K562 (cell line): ENCODE results near the gene IL1RL1. TPM values are rescaled to one million over a fixed set of nuclear protein-coding genes. Genes with fewer than 3 reads are reported as not detected.

Experiments
- ATAC-seq: fragments of 200-7000 bp; cut with Tn5 transposase; 3 replicates; pipeline ENCODE4 v1.9.1; 2020; ENCODE audit warnings: moderate library complexity
- BruUV-seq: library from RNA; stranded (reverse); fragments of 400-500 nt; replicated peaks from 2 replicates; lab custom pipeline; 2021; lab: Mats Ljungman, UMichigan
- CTCF ChIA-PET: fragments of 300-600 bp; formaldehyde crosslinking; extraction: SDS; loops from one replicate; lab custom pipeline; 2021; ENCODE audit warnings: low intra/inter-chr PET ratio; lab: Yijun Ruan, JAX
- POLR2A ChIA-PET: fragments of 300-600, 350-650 bp; sonication (Branson Sonifier 250); formaldehyde crosslinking; extraction: SDS; loops from one replicate; lab custom pipeline; 2021; ENCODE audit warnings: antibody characterized with exemption, inconsistent platforms; lab: Yijun Ruan, JAX
- DNase-seq, 4 experiments: peaks; one replicate each; pipeline versions ENCODE4 v3.0.0 to v3.0.0-alpha.2; 2011 to 2018; ENCODE audit warnings: low spot score in 3 of 4, mixed read lengths in 3 of 4; ENCODE audit errors: extremely low read depth in 1 of 4
- FAIRE-seq: peaks from 2 replicates; lab custom pipeline; 2011; peaks lifted over from hg19 to GRCh38; lab: Jason Lieb, UNC
- H2AFZ ChIP-seq: 2 replicates; pipeline ENCODE4 v1.6.0; 2011; ENCODE audit warnings: low read depth, low read length, control low read depth, inconsistent platforms
- H3K27ac ChIP-seq: fragments of 200-600 bp; 3 replicates; pipeline ENCODE4 v1.8.0; 2011; ENCODE audit warnings: low read depth, mild to moderate bottlenecking, control low read depth, inconsistent platforms, low read length, moderate library complexity, mixed read lengths; ENCODE audit errors: extremely low read depth
- H3K27me3 ChIP-seq, 2 experiments: fragments of 300-600 bp in 1 of 2; 2 replicates in 1 of 2; 3 replicates in 1 of 2; pipeline versions ENCODE4 v1.6.0 to v1.8.0; 2011; ENCODE audit warnings: inconsistent platforms in 2 of 2, low read length in 2 of 2, mild to moderate bottlenecking in 1 of 2, mixed read lengths in 1 of 2, moderate library complexity in 1 of 2; ENCODE audit not compliant: control insufficient read depth in 2 of 2, insufficient read depth in 2 of 2
- H3K36me3 ChIP-seq: fragments of 300-600 bp; 3 replicates; pipeline ENCODE4 v1.8.0; 2011; ENCODE audit warnings: mild to moderate bottlenecking, low read length, inconsistent platforms; ENCODE audit not compliant: control insufficient read depth, insufficient read depth
- H3K4me1 ChIP-seq, 2 experiments: fragments of 200-600 bp in 1 of 2; replicated peaks in 1 of 2; 2 replicates in 1 of 2; 3 replicates in 1 of 2; pipeline versions ENCODE4 v1.5.1 to v1.8.0; 2011; ENCODE audit warnings: inconsistent platforms in 2 of 2, low read length in 2 of 2, mild to moderate bottlenecking in 1 of 2, mixed read lengths in 1 of 2, moderate library complexity in 1 of 2; ENCODE audit not compliant: control insufficient read depth in 2 of 2, insufficient read depth in 2 of 2
- H3K4me2 ChIP-seq: 2 replicates; pipeline ENCODE4 v1.6.1; 2011; ENCODE audit warnings: low read length, control low read depth, inconsistent platforms, mixed read lengths; ENCODE audit not compliant: insufficient read depth
- H3K4me3 ChIP-seq: fragments of 200-600 bp; sonication (generic), shearing (Covaris generic); 2 replicates; pipeline ENCODE4 v1.5.1; 2016; ENCODE audit warnings: control low read depth, inconsistent platforms
- H3K79me2 ChIP-seq: fragments of 200-600 bp; 3 replicates; pipeline ENCODE4 v1.8.0; 2011; ENCODE audit warnings: low read length, inconsistent platforms; ENCODE audit not compliant: control insufficient read depth, insufficient read depth
- H3K9ac ChIP-seq, 2 experiments: 2 replicates each; pipeline versions ENCODE4 v1.6.0 to v1.6.1; 2011; ENCODE audit warnings: low read depth in 2 of 2, low read length in 2 of 2, control low read depth in 1 of 2, inconsistent platforms in 1 of 2, mild to moderate bottlenecking in 1 of 2, mixed read lengths in 1 of 2; ENCODE audit not compliant: insufficient read depth in 1 of 2
- H3K9me1 ChIP-seq: one replicate; pipeline ENCODE4 v1.6.0; 2011; ENCODE audit warnings: inconsistent platforms, mild to moderate bottlenecking, low read length, moderate library complexity; ENCODE audit not compliant: control insufficient read depth, insufficient read depth
- H3K9me3 ChIP-seq: replicated peaks from 2 replicates; pipeline ENCODE4 v1.5.1; 2011; ENCODE audit warnings: low read depth, low read length, inconsistent platforms; ENCODE audit not compliant: control insufficient read depth, insufficient read depth
- H4K20me1 ChIP-seq: replicated peaks from 2 replicates; pipeline ENCODE4 v1.6.1; 2011; ENCODE audit warnings: low read length, inconsistent platforms, mixed read lengths; ENCODE audit not compliant: control insufficient read depth, insufficient read depth
- MIER1 ChIP-seq: fragments of 450-650 bp; IDR thresholded peaks from 2 replicates; pipeline ENCODE4 v1.6.1; 2016; ENCODE audit warnings: antibody characterized with exemption, mild to moderate bottlenecking, low read depth
- MYBL2 ChIP-seq, 2 experiments: fragments of 450-650 bp in 1 of 2; sonication (generic) in 1 of 2; formaldehyde crosslinking in 1 of 2; IDR thresholded peaks; 2 replicates each; pipeline versions ENCODE4 v1.6.1 to v1.8.1; 2017 to 2022; ENCODE audit warnings: borderline replicate concordance in 1 of 2, inconsistent platforms in 1 of 2, low read depth in 1 of 2, mild to moderate bottlenecking in 1 of 2, missing genetic modification reagents in 1 of 2, moderate library complexity in 1 of 2
- PREB ChIP-seq: sonication (generic); formaldehyde crosslinking; IDR thresholded peaks from 2 replicates; pipeline ENCODE4 v1.8.1; 2023; ENCODE audit warnings: mild to moderate bottlenecking, missing genetic modification reagents
- RBM17 ChIP-seq: fragments of 200-400 bp; formaldehyde crosslinking; IDR thresholded peaks from 2 replicates; pipeline ENCODE4 v1.6.1; 2017; ENCODE audit warnings: low read depth, mild to moderate bottlenecking, low read length, borderline replicate concordance
- TRIM25 ChIP-seq: fragments of 450-650 bp; IDR thresholded peaks from 2 replicates; pipeline ENCODE4 v1.7.0; 2016; ENCODE audit warnings: borderline replicate concordance
- ZNF407 ChIP-seq: fragments of 450-650 bp; IDR thresholded peaks from 2 replicates; pipeline ENCODE4 v1.6.1; 2016; ENCODE audit warnings: low read depth
- ZNF512 ChIP-seq: IDR thresholded peaks from 2 replicates; pipeline ENCODE4 v1.6.1; 2016; ENCODE audit warnings: missing genetic modification characterization, missing compliant biosample characterization
- WGBS: fragments of 100-300 bp; shearing (Covaris generic); methylation state at CpG from one replicate; pipeline ENCODE4 v1.1.6; 2016; ENCODE audit warnings: low coverage, mixed read lengths; ENCODE audit not compliant: insufficient coverage; ENCODE audit errors: missing lambda C conversion rate; 5-methylcytosine and 5-hydroxymethylcytosine counted together
- in situ Hi-C: fragments of 300-500 bp; cut with MboI; formaldehyde crosslinking; loops from 4 replicates; pipeline ENCODE4 v1.15.0; 2018; ENCODE audit warnings: inconsistent platforms, mixed read lengths
- intact Hi-C: fragments of 100-400 bp; cut with micrococcal nuclease; formaldehyde crosslinking; loops from 2 replicates; pipeline ENCODE4 v1.14.2; 2022
- polyA plus RNA-seq, 8 experiments: library from polyadenylated mRNA; depleted of rRNA in 4 of 8; stranded (reverse) in 5 of 8; unstranded in 3 of 8; fragments of >200 nt; fragmentation: Nextera tagmentation in 2 of 8; fragmentation: Illumina TruSeq in 1 of 8; extraction: Ambion mirVana in 2 of 8; extraction: Trizol in 1 of 8; gene quantifications; 2 replicates each; pipeline versions ENCODE4 v1.2.1 to v1.2.3, GENCODE V29; 2011 to 2014; ENCODE audit warnings: inconsistent platforms in 1 of 8, missing spikeins in 1 of 8
- total RNA-seq, 7 experiments: library from RNA; depleted of rRNA in 6 of 7; stranded (reverse); fragments of >200 nt in 6 of 7; fragmentation: Illumina TruSeq in 2 of 7; extraction: Trizol in 2 of 7; gene quantifications; 2 replicates each; pipeline versions ENCODE4 v1.2.1 to v1.2.3, GENCODE V29; 2011 to 2021; ENCODE audit warnings: low replicate concordance in 1 of 7

The IL1RL1 gene
- total and polyA plus RNA-seq, 9 of the 15 experiments (the other 6 are each of a cell fraction or from before 2014, with no cell fraction given), result 0.06 to 3.3 (median 0.59) TPM

GRCh38 chr2:102283996-102284395 is 27.4 kb upstream of the IL1RL1 start:
- WGBS, result 11% methylated on average over 1 of the region's 1 CpG
- Histone ChIP-seq H2AFZ (no peak overlapping the region), H3K27me3 (peaks cover 0 to 2% of the 10 kb centered on the region in 2 experiments; a peak in 1 of 5 replicates), H3K79me2 (no peaks in the 10 kb centered on the region), H3K9ac (no peak overlapping the region), H3K27ac (no peak overlapping the region), H3K9me1 (no peaks in the 10 kb centered on the region), H3K4me1 (no peaks in the 10 kb centered on the region), H4K20me1 (no peaks in the 10 kb centered on the region), H3K36me3 (no peaks in the 10 kb centered on the region), H3K9me3 (no peaks in the 10 kb centered on the region), H3K4me2 (no peak overlapping the region), H3K4me3 (no peak overlapping the region)
- intact Hi-C loops (no loop called here), in situ Hi-C loops (no loop called here)
- CTCF ChIA-PET, result no interaction called here
- DNase-seq (no peak), ATAC-seq (no peak), FAIRE-seq (no peak)
- BruUV-seq, result no TSS peak
- POLR2A ChIA-PET, result no interaction called here
- TF ChIP-seq TRIM25 (no peak), RBM17 (no peak), PREB (CRISPR knock-in tag) (no peak), MYBL2 (IDR thresholded peaks at IDR 0.05; ENCODE audit: low read depth) (no peak), MYBL2 (CRISPR knock-in tag; IDR thresholded peaks at IDR 0.05; ENCODE audit: borderline replicate concordance) (no peak), MIER1 (no peak), ZNF407 (no peak), ZNF512 (tag) (no peak)
